Esophagus muscularis mucosa (tissue), 3 donors: ENCODE results near the gene SGIP1.

ENCODE experiments used
- POLR2A ChIP-seq: fragments of 450-650 bp; IDR thresholded peaks from one replicate; pipeline ENCODE4 v1.6.1; 2017; ENCODE audit warnings: antibody characterized with exemption, moderate library complexity, mild to moderate bottlenecking, low read depth
- POLR2AphosphoS5 ChIP-seq, 2 donors: sonication (generic); formaldehyde crosslinking; IDR thresholded peaks; one replicate each; pipeline ENCODE4 v1.6.1; 2017; ENCODE audit warnings: antibody characterized with exemption in 2 of 2
- TF ChIP-seq, protein P1 (sequence below), 3 experiments: fragments of 200-600 bp in 2 of 3; fragments of 450-650 bp in 1 of 3; sonication (generic) in 2 of 3; IDR thresholded peaks; one replicate each; pipeline ENCODE4 v1.5.1; 2017 to 2019; ENCODE audit warnings: antibody characterized with exemption in 3 of 3, mild to moderate bottlenecking in 2 of 3, moderate library complexity in 1 of 3

DNA sequence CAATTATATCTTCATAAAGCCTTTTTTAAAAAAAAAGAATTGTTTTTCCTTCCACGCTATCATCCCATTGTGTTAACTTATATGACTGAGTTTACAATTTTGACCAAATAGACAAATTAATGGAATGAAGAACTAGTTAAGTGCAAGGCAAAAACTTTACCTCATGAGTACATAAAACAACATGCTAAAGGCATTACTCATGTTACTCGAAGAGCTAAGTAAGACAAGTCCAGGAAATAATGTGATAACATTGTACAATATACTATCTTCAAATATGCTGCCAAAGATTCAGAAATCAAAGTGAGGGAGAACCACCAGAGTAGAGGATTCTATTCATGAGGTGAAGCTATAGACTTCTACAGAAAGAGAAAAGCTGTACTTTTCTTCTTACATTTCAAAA, 194.1 kb downstream of the SGIP1 start:
- TF ChIP-seq, protein P1, sequence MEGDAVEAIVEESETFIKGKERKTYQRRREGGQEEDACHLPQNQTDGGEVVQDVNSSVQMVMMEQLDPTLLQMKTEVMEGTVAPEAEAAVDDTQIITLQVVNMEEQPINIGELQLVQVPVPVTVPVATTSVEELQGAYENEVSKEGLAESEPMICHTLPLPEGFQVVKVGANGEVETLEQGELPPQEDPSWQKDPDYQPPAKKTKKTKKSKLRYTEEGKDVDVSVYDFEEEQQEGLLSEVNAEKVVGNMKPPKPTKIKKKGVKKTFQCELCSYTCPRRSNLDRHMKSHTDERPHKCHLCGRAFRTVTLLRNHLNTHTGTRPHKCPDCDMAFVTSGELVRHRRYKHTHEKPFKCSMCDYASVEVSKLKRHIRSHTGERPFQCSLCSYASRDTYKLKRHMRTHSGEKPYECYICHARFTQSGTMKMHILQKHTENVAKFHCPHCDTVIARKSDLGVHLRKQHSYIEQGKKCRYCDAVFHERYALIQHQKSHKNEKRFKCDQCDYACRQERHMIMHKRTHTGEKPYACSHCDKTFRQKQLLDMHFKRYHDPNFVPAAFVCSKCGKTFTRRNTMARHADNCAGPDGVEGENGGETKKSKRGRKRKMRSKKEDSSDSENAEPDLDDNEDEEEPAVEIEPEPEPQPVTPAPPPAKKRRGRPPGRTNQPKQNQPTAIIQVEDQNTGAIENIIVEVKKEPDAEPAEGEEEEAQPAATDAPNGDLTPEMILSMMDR (IDR thresholded peaks at IDR 0.05): no peak
- no peak for TF ChIP-seq POLR2A
- no peak for TF ChIP-seq POLR2AphosphoS5 (IDR thresholded peaks at IDR 0.05)
